HG03439 (cell line): ENCODE results near the gene KIAA1586.

Experiments
- ATAC-seq: cut with Tn5 transposase; IDR thresholded peaks from one replicate; pipeline ENCODE4 v1.9.1; 2021; ENCODE audit warnings: mild to moderate bottlenecking, moderate library complexity; ENCODE audit not compliant: unreplicated experiment

KIAA1586 gene

DNA sequence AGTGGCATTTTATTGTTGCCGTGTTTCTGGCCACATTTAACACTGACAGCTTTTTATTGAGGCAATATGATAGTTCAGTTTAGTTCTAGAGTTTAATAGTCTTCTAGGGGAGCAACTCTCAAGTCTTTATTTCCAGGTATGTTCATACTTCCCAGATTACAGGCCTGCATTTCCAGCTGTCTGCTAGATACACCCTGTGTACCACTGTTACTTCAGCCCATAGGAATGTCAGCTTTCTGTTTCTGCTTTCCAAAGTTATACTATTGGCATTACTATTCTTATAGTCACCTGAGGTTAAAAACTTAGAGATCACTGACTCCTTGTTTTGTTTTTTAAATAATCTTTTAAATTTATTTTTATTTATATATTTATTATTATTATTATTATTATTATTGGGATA, 51.1 kb downstream of the KIAA1586 start:
- ATAC-seq = no peak

DNA sequence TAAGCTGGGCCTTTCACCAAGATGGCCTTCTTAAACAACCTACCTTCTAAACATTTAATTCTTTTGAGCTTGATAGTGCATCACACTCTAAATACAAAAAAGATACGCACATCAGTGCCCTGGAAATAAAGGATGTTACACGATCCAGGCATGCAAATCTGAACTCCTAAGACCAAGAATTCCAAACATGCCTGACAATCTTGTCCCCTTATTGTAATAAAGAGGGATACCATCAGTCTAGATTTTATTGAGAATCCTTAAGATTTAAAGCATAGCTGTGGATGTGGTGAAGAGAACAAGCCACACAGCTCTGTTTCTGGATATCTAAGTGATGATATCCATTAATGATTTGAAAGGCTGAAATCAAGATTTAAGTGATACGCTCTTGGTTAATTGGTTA, 56.5 kb downstream of the KIAA1586 start:
- no peak for ATAC-seq

DNA sequence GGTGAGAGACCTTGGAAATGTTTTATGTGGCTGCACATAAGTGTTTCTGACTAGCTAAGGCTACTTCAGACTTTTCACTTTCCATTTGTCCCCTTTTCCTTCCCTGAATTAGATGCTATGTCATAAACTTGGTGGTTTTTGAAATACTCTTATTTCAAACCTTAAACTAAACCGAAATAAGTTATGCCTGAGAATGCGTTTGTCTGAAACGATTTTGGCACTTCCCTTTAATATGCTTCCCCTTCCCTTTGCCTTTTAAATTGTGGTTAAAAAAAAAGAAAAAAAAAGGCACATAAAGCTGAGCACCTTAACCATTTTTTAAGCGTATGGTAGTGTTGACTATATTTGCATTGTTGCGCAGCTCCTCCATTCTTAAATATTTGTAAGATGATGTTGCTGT, 57.8 kb downstream of the KIAA1586 start:
- ATAC-seq = no peak
